GM20000 (cell line): ENCODE measurements around the gene B3GNT5.

ENCODE experiments used
- DNase-seq: peaks from one replicate; pipeline ENCODE4 v3.0.0; 2012; ENCODE audit warnings: low spot score
- TF ChIP-seq, protein P1 (sequence below): IDR thresholded peaks from 2 replicates; pipeline ENCODE4 v1.5.1; 2012; ENCODE audit warnings: mild to moderate bottlenecking, control low read depth; ENCODE audit errors: extremely low read depth, missing control alignments

B3GNT5 gene

DNA sequence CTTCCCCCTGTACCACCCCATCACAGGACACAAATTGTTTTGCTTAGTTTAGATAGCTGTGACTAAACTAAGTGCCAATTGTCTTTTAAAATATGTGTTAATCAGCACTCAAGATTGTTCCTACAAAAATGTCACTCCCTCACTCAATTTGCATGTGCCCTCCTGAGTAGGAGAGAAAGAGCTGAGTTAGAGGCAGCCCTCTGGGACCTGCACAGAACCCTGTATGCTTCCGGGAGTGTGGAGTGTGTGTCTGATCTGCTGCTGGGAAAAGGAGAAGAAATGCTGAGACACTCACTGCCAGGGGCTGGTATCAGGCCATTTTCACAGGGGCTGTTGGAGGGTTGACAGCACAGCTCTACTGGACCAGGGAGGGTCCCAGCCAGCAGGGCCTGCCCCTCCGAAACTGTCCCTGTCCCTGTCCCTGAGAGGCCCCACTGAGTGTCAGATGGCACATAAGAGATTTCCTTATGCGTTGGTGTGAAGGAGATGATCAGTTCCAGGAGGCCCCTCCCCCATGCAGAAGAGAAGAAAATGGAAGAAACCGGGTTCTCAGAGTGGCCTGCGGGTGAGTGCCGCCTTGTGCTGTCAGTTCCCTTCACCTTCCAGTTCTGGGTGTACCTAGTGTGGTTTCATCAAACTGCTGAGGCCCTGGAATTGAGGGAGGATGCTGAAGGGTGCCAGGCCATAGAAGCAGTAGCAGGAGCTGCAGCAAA is 3.9 kb upstream of the B3GNT5 start:
- TF ChIP-seq, protein P1, sequence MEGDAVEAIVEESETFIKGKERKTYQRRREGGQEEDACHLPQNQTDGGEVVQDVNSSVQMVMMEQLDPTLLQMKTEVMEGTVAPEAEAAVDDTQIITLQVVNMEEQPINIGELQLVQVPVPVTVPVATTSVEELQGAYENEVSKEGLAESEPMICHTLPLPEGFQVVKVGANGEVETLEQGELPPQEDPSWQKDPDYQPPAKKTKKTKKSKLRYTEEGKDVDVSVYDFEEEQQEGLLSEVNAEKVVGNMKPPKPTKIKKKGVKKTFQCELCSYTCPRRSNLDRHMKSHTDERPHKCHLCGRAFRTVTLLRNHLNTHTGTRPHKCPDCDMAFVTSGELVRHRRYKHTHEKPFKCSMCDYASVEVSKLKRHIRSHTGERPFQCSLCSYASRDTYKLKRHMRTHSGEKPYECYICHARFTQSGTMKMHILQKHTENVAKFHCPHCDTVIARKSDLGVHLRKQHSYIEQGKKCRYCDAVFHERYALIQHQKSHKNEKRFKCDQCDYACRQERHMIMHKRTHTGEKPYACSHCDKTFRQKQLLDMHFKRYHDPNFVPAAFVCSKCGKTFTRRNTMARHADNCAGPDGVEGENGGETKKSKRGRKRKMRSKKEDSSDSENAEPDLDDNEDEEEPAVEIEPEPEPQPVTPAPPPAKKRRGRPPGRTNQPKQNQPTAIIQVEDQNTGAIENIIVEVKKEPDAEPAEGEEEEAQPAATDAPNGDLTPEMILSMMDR = no peak
- no peak for DNase-seq

DNA sequence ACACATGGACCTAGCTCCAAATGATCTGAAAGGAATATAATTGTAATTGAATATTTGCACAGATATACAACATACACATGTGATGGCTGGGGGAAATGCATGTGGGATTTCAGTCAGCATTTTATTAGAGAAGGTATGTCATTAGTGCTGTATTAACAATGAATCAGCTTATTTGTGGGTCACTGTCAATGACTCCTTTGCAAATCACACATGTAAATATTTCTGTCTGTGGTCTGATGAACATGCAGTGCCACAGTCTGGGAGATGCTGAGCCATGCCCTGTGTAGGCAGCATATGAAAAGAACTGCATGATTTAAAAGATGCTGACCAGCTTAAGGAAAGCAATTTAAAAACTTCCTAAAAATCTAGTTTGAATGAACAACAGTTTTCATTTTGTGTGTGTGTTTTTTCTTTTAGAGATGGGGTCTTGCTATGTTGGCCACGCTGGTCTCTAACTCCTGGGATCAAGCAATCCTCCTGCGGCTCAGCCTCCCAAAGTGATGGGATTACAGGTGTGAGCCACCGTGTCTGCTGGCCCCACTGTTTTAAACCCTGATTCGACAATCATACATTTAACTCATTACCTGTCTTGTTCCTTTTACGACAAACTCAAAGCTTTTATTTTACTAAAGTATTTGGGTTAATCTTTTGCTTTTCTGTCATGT is 803 bp upstream of the B3GNT5 start:
- TF ChIP-seq, protein P1 = no peak
- no peak for DNase-seq

DNA sequence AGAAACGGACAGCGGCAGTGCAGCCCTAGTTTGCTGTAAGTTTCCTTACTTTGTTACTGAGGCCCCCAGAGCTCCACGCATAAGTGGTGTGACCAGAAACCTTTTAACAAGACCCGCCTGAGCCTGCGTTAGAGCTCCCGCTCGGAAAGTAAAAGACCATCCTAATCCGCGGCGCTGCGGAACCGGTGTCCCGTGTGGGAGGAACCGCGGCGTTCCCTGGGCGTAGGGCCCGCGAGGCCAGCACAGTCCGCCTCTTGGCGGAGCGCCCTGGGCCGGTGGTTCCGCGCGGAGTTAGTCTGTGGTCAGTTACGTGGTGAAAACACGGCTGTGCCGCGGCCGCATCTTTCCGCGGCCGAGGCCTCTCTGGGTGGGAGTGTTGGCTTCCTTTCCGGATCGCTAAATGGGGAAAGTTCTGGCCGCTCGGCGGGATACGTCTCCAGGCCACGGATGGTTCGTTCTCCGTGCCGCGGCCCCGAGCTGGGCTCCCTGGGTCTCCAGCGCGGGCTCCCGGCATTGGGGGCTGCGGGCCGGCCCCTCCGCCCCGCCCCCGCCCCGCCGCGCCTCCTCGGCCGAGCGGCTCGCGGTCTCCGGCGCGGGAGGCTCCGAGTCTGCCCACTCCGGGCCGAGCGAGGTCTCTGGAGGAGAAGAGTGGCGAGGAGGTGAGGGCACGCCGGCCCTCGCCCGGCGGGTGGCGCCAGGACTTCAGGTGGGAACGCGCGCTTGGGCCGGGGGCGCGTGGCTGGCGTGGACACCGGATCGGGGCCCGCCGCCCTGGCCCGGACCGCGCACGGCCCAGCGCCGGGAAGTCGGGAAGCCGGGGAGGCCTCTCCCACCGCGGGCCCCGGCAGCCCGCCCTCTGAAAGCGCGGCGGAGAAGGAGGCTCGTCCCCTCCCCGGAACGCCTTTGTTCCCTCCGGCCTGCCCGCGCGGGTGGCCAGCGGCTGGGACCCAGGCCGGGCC is 754 bp downstream of the B3GNT5 start:
- DNase-seq = peak; percentile 62
- TF ChIP-seq, protein P1 = no peak

DNA sequence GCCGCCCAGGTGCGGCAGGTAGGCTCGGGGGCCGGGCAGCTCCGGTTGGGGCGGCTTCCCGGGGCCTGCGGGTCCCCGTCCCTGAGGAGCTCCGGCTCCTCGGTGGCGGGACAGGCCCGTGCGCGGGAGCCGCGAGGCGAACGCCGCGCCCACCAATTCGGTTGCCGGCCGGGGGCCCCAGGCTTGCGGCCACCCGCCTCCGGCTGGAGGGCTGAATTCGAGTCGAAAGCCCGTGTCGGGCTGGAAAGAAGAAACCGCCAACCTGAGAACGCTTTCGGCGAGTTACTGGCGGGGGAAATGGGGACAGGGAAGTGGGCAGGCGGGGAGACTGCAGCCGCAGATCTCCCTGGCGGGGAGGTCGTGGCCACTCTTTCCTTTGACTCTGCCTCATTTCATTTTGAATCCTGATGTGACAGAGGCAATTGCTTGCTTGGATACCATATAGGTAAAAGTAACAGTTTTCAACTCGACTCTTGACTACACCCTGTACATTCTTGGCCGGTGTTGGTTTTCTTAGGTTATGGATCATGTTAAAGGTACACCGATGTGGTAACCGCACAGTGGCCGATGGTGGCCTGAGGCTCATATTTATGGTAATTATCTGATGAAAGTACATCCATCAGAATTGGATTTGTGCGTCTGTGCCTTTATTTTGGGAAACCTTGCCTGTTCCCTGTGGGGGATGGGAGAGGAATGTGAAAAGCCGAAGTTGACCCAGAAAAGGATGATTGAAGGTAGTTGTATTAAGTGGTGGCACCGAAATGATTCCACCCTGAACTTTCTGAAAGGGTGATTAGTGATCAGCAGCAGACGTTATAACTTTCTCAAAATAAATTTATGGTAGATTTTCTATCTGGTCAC is 1.7 kb downstream of the B3GNT5 start:
- DNase-seq = no peak
- TF ChIP-seq, protein P1 = no peak

DNA sequence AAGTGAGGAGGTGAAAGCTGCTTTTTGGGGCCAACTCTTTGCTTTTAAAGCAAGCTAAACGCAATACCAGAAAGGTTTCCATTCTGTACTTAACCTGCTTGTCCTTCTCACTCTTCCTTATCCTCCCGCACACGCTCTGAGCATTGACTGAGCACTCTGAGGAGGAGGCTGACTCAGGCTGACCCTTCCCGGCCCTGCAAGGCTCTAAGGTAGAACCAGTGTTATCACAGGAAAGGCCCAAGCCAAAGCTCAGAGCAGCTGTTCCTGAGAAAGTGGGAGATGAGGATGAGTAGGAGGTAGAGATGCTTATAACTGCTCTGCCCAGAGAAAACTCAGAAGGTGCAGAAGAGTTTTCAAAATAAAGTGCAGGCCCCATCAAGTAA is 2.3 kb downstream of the B3GNT5 start:
- TF ChIP-seq, protein P1 = no peak
- DNase-seq = no peak

DNA sequence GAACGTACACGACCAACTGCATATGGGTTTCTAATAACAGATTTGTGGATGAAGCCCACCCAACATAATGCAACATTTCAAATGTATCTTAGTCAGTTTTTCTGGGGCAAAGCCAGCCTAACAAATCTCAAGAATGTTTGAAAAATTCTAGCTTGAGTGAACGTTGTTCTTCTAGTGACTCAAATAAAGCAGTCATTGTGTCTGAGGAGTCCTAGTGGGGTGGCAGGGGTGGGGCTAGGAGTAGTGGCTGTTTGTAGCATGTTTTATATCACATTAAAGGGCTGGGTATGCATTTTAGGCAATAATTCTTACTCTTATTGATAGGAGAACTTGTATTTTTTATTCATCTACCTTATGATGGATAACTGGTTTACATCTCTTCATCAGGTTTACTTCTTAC is 6.0 kb downstream of the B3GNT5 start:
- no peak for DNase-seq
- TF ChIP-seq, protein P1 = no peak
